Tibial nerve (tissue), 4 donors: ENCODE measurements around the gene GADD45G. TPM values are rescaled to one million over a fixed set of nuclear protein-coding genes. Genes with fewer than 3 reads are reported as not detected.
A peak's percentile ranks its signal among the peaks of the same experiment; 100 is the strongest.

Source experiments
- DNase-seq, 2 donors: peaks; one replicate each; pipeline ENCODE4 v3.0.0-alpha.2; 2019; ENCODE audit warnings: low spot score in 2 of 2
- H3K27ac ChIP-seq, 4 donors: fragments of 200-600 bp; sonication (generic) in 3 of 4; one replicate each; pipeline ENCODE4 v1.5.1; 2017 to 2019; ENCODE audit warnings: mild to moderate bottlenecking in 1 of 4
- H3K27me3 ChIP-seq, 2 donors: fragments of 200-600 bp; sonication (generic) in 1 of 2; one replicate each; pipeline versions ENCODE4 v1.5.1 to v1.6.0; 2017 to 2019
- H3K36me3 ChIP-seq, 3 donors: fragments of 200-600 bp; sonication (generic); one replicate each; pipeline ENCODE4 v1.5.1; 2018 to 2019
- H3K4me1 ChIP-seq, 4 donors: fragments of 200-600 bp; sonication (generic) in 3 of 4; one replicate each; pipeline ENCODE4 v1.5.1; 2017 to 2019
- H3K4me3 ChIP-seq, 4 donors: fragments of 200-600 bp; sonication (generic) in 3 of 4; one replicate each; pipeline ENCODE4 v1.5.1; 2017 to 2019; ENCODE audit warnings: mild to moderate bottlenecking in 1 of 4, moderate library complexity in 1 of 4
- H3K9me3 ChIP-seq, 4 donors: fragments of 200-600 bp; sonication (generic) in 3 of 4; one replicate each; pipeline ENCODE4 v1.5.1; 2017 to 2019
- CTCF ChIP-seq, 5 experiments: fragments of 200-600 bp in 3 of 5; fragments of 450-650 bp in 2 of 5; sonication (generic) in 3 of 5; IDR thresholded peaks; one replicate each; pipeline ENCODE4 v1.5.1; 2016 to 2019; ENCODE audit warnings: antibody characterized with exemption in 5 of 5, mild to moderate bottlenecking in 3 of 5, moderate library complexity in 2 of 5
- EP300 ChIP-seq, 2 donors: sonication (generic); formaldehyde crosslinking; IDR thresholded peaks; one replicate each; pipeline ENCODE4 v1.6.1; 2017; ENCODE audit warnings: antibody characterized with exemption in 2 of 2, mild to moderate bottlenecking in 1 of 2
- POLR2A ChIP-seq, 2 donors: fragments of 450-650 bp; IDR thresholded peaks; one replicate each; pipeline ENCODE4 v1.6.1; 2017; ENCODE audit warnings: antibody characterized with exemption in 2 of 2, mild to moderate bottlenecking in 2 of 2, moderate library complexity in 2 of 2
- WGBS, 2 donors: methylation state at CpG; one replicate each; pipeline ENCODE4 v1.1.5; 2018; 5-methylcytosine and 5-hydroxymethylcytosine counted together
- total RNA-seq, 4 donors: library from RNA; depleted of rRNA; stranded (reverse); fragments of >200 nt; gene quantifications; one replicate each; pipeline ENCODE4 v1.1.0, GENCODE V29; 2016

Gene GADD45G
- total RNA-seq, 4 donors from 2014 or later, result 5.7 to 45.8 (median 26.8) TPM

DNA sequence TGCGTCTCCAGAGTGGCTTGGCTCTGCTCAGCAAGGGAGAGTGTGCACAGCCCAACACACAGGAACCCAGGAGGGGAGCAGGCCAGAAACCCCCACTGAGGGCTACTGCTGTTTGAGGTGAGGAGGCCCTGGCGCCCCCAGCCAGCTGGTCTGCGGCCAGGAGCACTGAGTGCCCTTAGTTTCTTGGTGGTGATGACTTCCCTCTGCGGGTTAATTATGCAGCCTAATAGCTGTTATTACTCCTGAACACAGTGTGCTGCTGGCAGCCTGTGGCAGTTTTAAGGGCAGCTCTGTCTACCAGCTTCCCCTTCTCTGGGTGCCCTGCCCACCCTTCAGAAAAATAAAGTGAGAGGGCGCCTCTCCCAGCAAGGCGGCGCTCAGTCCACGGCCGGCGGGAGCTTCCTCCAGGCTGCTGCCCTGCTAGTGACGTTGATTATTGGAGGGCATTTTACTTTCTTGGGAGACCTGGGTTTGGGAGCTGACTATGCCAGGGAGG, 19.2 kb downstream of the GADD45G start:
- Histone ChIP-seq H3K4me3 (no peak overlapping the region), H3K27ac (no peak overlapping the region), H3K9me3 (no peaks in the 10 kb centered on the region), H3K27me3 (no peaks in the 10 kb centered on the region), H3K36me3 (no peaks in the 10 kb centered on the region), H3K4me1 (peaks cover 0 to 33% (median 2%) of the 10 kb centered on the region in 4 donors)
- DNase-seq, result no peak
- TF ChIP-seq POLR2A (IDR thresholded peaks at IDR 0.05) (no peak), CTCF (IDR thresholded peaks at IDR 0.05) (peak in 1 of 5 experiments; percentile 9)
- WGBS, 2 donors, result 67 to 82% methylated on average over 5 to 11 of the region's 11 CpGs

GRCh38 chr9:89625721-89626687, 21.2 kb downstream of the GADD45G start:
- Histone ChIP-seq H3K36me3 (no peaks in the 10 kb centered on the region), H3K9me3 (no peaks in the 10 kb centered on the region), H3K27me3 (no peaks in the 10 kb centered on the region), H3K4me3 (no peak overlapping the region), H3K27ac (no peak overlapping the region), H3K4me1 (peaks cover 0 to 33% (median 2%) of the 10 kb centered on the region in 4 donors)
- no peak for DNase-seq
- 81 to 82% methylated on average over 12 to 13 of the region's 14 CpGs for WGBS, 2 donors
- TF ChIP-seq CTCF (IDR thresholded peaks at IDR 0.05) (no peak), POLR2A (IDR thresholded peaks at IDR 0.05) (no peak), EP300 (IDR thresholded peaks at IDR 0.05) (no peak)

GRCh38 chr9:89626741-89627265, 22.0 kb downstream of the GADD45G start:
- no peaks in the 10 kb centered on the region for H3K9me3 ChIP-seq
- no peak overlapping the region for H3K4me3 ChIP-seq
- DNase-seq, result no peak
- H3K4me1 ChIP-seq, result peaks cover 0 to 32% (median 2%) of the 10 kb centered on the region in 4 donors
- H3K27ac ChIP-seq, result no peak overlapping the region
- H3K27me3 ChIP-seq, result no peaks in the 10 kb centered on the region
- 45 to 54% methylated on average over 11 of the region's 11 CpGs for WGBS, 2 donors
- no peak for TF ChIP-seq EP300 (IDR thresholded peaks at IDR 0.05)
- TF ChIP-seq POLR2A (IDR thresholded peaks at IDR 0.05), result no peak
- TF ChIP-seq CTCF (IDR thresholded peaks at IDR 0.05), result no peak
- H3K36me3 ChIP-seq, result no peaks in the 10 kb centered on the region

- 72 to 79% methylated on average over 2 of the region's 2 CpGs for WGBS, 2 donors
- Histone ChIP-seq H3K4me1 (peaks cover 0 to 14% (median 0%) of the 10 kb centered on the region in 4 donors), H3K36me3 (no peaks in the 10 kb centered on the region), H3K27me3 (no peaks in the 10 kb centered on the region), H3K9me3 (no peaks in the 10 kb centered on the region), H3K4me3 (no peak overlapping the region), H3K27ac (no peak overlapping the region)
- DNase-seq, result no peak
- TF ChIP-seq CTCF (IDR thresholded peaks at IDR 0.05), result no peak
Observed at GRCh38 chr9:89628601-89629000, 23.8 kb downstream of the GADD45G start.
